NCI-H748 treated with DMSO at 0.1 percent for 48 hours (cell line): Measurements from ENCODE around the gene ADAM10.
"Not testable (repeated sequence)": the region's sequence is repeated elsewhere in the genome, so short reads cannot be mapped to it uniquely, and the experiment has no call there.

Experiments
- DNase-seq: peaks from one replicate; lab custom pipeline; 2025; lab: John Stamatoyannopoulos, UW

ADAM10 gene

DNA sequence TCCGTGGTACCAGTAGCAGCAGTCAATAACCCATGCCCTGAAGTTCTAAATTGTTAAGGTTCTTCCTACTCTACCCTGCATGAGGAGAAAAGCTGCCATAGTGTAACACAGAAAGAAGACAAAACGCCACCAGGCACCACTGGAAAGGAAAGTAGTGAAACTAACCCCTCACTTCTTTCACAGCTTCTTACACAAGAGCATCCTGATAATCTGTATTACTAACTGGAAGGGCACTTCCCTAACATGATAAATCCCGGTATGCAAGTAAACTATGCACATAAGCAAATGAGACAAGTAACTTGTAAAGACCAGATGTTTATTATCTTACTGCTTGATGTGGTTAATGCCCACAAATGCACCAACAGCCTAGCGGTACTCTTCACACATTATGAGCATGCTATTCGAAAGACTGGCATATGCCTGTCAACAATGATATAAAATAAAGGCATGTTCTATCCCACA, 141.3 kb downstream of the ADAM10 start:
- no peak for DNase-seq

DNA sequence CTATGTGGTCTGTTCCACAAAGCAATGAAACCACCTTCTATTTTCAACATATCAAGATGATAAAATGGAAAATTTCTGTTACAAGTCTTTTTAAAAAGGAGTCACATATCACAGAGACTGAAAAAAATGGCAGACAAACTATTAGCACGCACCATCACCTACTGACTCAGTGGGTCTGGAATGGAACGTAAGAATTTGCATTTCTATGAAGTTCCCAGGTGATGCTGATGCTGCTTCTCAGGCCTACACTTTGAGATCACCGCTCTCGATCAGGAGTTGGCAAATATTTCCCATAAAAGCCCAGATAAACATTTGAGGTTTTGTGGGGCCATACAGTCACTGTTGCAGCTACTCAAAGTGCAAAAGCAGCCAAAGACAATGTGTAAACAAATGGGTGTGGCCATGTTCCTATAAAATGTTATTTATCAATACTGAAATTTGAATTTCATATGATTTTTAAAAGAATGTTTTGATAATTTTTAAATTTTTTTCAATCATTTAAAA, 142.9 kb downstream of the ADAM10 start:
- DNase-seq: no peak

DNA sequence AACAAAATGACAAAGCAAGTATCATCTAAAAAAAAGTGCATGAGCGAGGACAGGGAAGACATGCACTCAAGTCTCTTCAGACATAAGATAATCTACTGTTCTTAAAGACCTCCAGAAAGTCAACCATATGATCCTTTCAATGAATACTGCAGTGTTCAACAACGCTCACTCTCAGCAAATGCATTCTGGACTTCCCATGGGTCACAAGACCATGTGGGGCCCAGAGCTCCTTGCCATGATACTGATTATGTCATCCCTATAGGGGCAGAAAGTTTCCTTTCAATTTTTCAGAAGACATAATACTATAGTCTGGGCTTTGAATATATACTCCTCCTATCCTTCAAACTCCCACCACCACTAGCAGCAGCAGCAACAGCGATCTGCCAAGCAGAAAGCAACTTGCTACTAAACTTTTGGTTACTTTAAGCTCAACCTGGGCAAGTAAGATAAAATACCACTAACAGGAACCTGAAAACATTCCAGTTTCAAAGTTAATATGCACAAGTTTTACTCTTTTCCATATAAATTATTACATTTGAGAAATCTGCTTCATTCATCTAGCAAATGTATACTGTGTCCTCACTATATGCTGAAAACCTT, 143.5 kb downstream of the ADAM10 start:
- no peak for DNase-seq

DNA sequence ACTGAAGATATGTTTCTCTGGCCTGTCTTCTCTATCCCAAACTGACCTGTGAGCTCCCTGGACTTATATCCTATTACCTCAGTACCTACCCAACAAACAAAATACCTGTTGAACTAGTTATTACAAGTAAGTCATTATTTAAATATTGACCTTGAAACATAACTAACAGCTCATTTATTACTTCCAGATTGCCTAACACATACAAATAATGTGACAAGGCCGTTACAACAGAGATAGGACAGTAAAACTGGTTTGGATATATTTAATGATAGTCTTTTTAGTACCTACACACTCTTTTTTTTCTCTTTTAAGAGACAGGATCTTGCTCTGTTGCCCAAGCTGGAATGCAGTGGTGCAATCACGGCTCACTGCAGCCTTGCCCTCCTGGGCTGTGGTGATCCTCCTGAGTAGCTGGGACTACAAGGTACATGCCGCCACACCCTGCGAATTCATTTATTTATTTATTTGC, 145.0 kb downstream of the ADAM10 start:
- DNase-seq: no peak

DNA sequence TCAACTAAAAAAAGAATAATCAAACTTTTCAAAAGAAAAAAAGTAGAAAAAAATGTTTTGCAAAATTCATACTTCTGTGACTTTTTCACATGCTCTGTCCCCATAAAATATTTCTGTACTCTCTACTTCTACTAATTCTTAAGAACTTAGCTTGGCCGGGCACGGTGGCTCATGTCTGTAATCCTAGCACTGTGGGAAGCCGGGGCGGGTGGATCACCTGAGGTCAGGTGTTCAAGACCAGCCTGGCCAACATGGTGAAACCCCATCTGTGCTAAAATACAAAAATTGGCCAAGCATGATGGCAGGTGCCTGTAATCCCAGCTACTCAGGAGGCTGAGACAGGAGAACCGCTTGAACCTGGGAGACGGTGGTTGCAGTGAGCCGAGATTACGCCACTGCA, 145.6 kb downstream of the ADAM10 start:
- DNase-seq: not testable (repeated sequence)

GRCh38 chr15:58602823-58603222, 146.7 kb downstream of the ADAM10 start:
- no peak for DNase-seq

GRCh38 chr15:58598829-58599210, 150.7 kb downstream of the ADAM10 start:
- no peak for DNase-seq

- DNase-seq: no peak
Measured at GRCh38 chr15:58597943-58598828, 151.3 kb downstream of the ADAM10 start.

- no peak for DNase-seq
Measured at GRCh38 chr15:58595516-58596263, 153.8 kb downstream of the ADAM10 start.

DNA sequence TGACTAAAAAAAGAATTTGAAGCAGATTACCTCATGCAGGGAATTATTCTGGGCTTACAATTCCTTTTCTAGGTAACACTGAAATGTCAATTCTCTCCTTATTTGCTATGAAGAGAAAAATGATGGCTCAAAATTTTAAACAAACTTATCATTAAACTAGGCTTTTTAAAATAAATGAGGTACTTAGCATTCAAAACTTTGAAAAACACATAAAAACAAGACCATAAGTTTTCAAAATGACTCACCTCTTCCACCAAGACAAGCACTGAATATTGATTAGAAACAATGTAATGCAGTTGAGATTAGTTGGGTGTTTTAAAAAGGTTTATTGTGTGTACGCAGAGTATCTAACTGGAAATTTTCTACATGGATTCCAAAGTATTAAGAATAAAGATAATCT, 154.6 kb downstream of the ADAM10 start:
- no peak for DNase-seq

- no peak for DNase-seq
Measured at GRCh38 chr15:58593870-58594269, 155.6 kb downstream of the ADAM10 start.

GRCh38 chr15:58590926-58591325, 158.6 kb downstream of the ADAM10 start:
- no peak for DNase-seq

GRCh38 chr15:58590236-58590635, 159.3 kb downstream of the ADAM10 start:
- no peak for DNase-seq

DNA sequence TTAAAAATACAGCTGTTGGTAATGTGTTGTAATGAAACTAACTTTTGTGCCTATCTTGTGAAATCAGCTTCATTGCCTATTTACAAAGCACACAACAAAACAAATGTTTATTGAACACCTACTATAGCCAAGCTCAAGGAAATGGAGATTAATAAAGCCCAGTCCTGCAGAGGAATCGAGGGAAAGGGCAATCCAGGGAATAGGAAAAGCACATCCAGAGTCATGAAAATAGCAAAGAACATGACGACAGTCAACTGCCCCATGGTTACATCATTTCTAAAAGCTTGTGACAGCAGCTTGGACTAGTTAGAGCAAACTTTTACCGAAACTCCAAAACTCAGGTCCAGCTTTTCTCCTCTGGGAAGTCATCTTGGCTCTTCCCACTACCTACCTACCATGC, 160.5 kb downstream of the ADAM10 start:
- DNase-seq: no peak

DNA sequence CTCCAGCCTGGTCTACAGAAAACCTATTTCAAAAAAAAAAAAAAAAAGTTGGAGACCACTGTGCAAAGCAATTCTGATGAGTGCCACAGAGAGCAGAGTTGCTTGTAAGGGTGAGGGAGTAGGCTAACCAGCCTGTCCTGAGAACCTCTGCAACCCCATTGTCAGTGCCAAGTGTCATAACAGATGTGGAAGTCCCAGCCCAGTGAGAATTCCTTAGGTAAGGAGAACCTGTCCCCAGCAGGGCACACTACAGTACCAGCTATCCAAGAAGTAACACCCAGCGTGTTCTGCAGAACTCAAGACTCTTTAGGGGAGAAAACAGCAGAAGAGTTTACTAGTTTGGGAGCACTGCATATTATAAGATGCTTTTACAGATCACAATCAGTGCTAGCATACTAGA, 161.4 kb downstream of the ADAM10 start:
- no peak for DNase-seq

GRCh38 chr15:58587486-58587885, 162.0 kb downstream of the ADAM10 start:
- no peak for DNase-seq

- no peak for DNase-seq
Measured at GRCh38 chr15:58585693-58586443, 163.6 kb downstream of the ADAM10 start.

GRCh38 chr15:58584789-58585461, 164.6 kb downstream of the ADAM10 start:
- DNase-seq: no peak

GRCh38 chr15:58583171-58583908, 166.2 kb downstream of the ADAM10 start:
- DNase-seq: no peak

DNA sequence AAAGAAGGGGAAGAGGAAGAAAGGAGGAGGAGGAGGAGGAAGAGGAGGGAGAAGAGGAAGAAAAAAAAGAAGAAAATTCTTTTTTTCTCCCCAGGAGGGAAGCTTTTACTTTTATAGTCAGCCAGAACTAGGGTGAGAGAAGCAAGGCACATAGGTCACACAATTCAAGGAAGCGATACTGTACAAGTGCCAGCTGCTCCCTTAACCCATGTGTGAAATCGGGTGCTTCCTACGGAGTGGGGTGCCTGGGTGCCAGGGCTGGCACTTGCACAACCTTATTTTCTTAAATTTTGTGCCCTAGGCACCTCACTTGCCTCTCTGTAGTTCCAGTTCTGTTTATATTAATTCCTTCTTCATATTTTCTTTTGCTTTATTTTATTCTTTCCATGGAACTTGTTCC, 167.3 kb downstream of the ADAM10 start:
- DNase-seq: no peak
